GM12878 (cell line): ENCODE measurements around the gene TMEM120B. TPM values are rescaled to one million over a fixed set of nuclear protein-coding genes. Genes with fewer than 3 reads are reported as not detected.

Experiments used
- BHLHE40 ChIP-seq, 2 experiments: fragments of 450-650 bp in 1 of 2; IDR thresholded peaks; 2 replicates each; pipeline ENCODE4 v1.6.1; 2011 to 2017; ENCODE audit warnings: low read depth in 2 of 2, borderline replicate concordance in 1 of 2, improper control_type of control experiment in 1 of 2, low read length in 1 of 2, mild to moderate bottlenecking in 1 of 2
- DPF2 ChIP-seq: fragments of 450-650 bp; IDR thresholded peaks from 2 replicates; pipeline ENCODE4 v1.6.1; 2017; ENCODE audit warnings: mild to moderate bottlenecking
- RUNX3 ChIP-seq: IDR thresholded peaks from 2 replicates; pipeline ENCODE4 v1.6.1; 2012; ENCODE audit warnings: low read length, inconsistent platforms
- SMAD1 ChIP-seq: fragments of 450-650 bp; IDR thresholded peaks from 2 replicates; pipeline ENCODE4 v1.6.1; 2018; ENCODE audit warnings: mild to moderate bottlenecking, low read depth; ENCODE audit not compliant: partially characterized antibody
- polyA plus RNA-seq, 11 experiments: library from polyadenylated mRNA; depleted of rRNA in 4 of 11; unstranded in 6 of 11; stranded (reverse) in 5 of 11; fragments of >200 nt; fragmentation: Nextera tagmentation in 4 of 11; fragmentation: Illumina TruSeq in 1 of 11; extraction: Ambion mirVana in 4 of 11; extraction: Trizol in 1 of 11; gene quantifications; 1 replicate in 1 of 11; 2 replicates in 10 of 11; pipeline versions ENCODE4 v1.2.1 to v1.2.3, GENCODE V29; 2011 to 2016; ENCODE audit warnings: inconsistent platforms in 2 of 11, missing spikeins in 2 of 11, low read depth in 1 of 11
- total RNA-seq, 4 experiments: library from RNA; depleted of rRNA in 3 of 4; stranded (reverse); fragments of >200 nt in 3 of 4; fragmentation: Illumina TruSeq in 1 of 4; extraction: Trizol in 1 of 4; gene quantifications; 2 replicates each; pipeline versions ENCODE4 v1.2.1 to v1.2.3, GENCODE V29; 2013 to 2021
- TF ChIP-seq, protein P1 (sequence below): fragments of 450-650 bp; IDR thresholded peaks from 2 replicates; pipeline ENCODE4 v1.6.1; 2017; ENCODE audit warnings: mild to moderate bottlenecking, moderate library complexity
- TF ChIP-seq, protein P2 (sequence below): fragments of 450-650 bp; IDR thresholded peaks from 2 replicates; pipeline ENCODE4 v1.6.1; 2016; ENCODE audit warnings: mild to moderate bottlenecking, moderate library complexity, borderline replicate concordance

The TMEM120B gene
- total and polyA plus RNA-seq, 10 of the 15 experiments (the other 5 are each of a cell fraction or from before 2014, with no cell fraction given), result 4.0 to 26.2 (median 9.2) TPM

DNA sequence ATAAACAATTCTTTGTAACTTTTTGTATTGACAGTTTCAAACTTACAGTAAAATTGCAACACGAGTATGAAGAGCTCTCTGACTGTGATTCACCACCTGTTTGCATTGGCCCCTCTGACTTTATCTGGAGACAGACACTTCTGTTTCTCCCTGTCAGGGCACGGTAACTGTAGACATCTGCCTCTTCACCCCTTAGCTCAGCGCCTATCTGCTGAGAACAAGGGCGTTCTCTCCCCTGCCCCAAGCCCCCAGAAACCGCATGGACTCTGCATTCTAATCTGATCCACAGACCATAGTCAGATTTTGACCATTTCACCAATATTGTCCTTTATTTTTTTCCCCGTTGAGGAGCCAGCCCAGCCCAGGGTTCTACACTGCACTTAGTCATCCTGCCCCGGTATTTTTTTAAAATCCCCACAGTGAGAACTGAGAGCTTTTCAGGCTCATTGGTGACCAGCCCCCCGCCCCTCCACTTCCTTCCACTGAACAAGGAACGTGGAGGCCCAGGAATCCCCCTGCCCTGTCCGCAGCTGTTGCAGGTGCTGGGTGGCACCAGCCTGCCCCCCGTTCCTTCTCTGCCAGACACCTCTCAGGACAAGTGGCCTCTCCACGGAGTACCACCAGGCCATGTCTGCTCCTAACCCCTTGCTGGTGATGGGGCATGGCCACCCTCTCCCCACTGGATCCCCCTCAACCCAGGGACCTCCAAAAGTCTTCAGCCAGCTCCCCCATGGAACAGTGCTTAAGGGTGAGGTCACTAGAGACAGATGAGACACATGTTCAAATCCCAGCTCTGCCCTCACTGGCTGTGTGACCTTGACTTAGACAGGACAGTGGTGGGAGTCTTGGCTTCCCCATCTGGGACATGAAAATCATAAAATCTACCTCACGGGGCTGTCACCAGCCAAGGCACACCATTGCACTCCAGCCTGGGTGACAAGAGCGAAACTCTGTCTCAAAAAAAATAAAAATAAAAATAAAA lies 69.7 kb downstream of the TMEM120B start (continued):
- TF ChIP-seq, protein P1, sequence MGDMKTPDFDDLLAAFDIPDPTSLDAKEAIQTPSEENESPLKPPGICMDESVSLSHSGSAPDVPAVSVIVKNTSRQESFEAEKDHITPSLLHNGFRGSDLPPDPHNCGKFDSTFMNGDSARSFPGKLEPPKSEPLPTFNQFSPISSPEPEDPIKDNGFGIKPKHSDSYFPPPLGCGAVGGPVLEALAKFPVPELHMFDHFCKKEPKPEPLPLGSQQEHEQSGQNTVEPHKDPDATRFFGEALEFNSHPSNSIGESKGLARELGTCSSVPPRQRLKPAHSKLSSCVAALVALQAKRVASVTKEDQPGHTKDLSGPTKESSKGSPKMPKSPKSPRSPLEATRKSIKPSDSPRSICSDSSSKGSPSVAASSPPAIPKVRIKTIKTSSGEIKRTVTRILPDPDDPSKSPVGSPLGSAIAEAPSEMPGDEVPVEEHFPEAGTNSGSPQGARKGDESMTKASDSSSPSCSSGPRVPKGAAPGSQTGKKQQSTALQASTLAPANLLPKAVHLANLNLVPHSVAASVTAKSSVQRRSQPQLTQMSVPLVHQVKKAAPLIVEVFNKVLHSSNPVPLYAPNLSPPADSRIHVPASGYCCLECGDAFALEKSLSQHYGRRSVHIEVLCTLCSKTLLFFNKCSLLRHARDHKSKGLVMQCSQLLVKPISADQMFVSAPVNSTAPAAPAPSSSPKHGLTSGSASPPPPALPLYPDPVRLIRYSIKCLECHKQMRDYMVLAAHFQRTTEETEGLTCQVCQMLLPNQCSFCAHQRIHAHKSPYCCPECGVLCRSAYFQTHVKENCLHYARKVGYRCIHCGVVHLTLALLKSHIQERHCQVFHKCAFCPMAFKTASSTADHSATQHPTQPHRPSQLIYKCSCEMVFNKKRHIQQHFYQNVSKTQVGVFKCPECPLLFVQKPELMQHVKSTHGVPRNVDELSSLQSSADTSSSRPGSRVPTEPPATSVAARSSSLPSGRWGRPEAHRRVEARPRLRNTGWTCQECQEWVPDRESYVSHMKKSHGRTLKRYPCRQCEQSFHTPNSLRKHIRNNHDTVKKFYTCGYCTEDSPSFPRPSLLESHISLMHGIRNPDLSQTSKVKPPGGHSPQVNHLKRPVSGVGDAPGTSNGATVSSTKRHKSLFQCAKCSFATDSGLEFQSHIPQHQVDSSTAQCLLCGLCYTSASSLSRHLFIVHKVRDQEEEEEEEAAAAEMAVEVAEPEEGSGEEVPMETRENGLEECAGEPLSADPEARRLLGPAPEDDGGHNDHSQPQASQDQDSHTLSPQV, result no peak
- TF ChIP-seq, protein P2, sequence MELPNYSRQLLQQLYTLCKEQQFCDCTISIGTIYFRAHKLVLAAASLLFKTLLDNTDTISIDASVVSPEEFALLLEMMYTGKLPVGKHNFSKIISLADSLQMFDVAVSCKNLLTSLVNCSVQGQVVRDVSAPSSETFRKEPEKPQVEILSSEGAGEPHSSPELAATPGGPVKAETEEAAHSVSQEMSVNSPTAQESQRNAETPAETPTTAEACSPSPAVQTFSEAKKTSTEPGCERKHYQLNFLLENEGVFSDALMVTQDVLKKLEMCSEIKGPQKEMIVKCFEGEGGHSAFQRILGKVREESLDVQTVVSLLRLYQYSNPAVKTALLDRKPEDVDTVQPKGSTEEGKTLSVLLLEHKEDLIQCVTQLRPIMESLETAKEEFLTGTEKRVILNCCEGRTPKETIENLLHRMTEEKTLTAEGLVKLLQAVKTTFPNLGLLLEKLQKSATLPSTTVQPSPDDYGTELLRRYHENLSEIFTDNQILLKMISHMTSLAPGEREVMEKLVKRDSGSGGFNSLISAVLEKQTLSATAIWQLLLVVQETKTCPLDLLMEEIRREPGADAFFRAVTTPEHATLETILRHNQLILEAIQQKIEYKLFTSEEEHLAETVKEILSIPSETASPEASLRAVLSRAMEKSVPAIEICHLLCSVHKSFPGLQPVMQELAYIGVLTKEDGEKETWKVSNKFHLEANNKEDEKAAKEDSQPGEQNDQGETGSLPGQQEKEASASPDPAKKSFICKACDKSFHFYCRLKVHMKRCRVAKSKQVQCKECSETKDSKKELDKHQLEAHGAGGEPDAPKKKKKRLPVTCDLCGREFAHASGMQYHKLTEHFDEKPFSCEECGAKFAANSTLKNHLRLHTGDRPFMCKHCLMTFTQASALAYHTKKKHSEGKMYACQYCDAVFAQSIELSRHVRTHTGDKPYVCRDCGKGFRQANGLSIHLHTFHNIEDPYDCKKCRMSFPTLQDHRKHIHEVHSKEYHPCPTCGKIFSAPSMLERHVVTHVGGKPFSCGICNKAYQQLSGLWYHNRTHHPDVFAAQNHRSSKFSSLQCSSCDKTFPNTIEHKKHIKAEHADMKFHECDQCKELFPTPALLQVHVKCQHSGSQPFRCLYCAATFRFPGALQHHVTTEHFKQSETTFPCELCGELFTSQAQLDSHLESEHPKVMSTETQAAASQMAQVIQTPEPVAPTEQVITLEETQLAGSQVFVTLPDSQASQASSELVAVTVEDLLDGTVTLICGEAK, result no peak
- TF ChIP-seq SMAD1 (no peak), DPF2 (peak; percentile 72; the same call in 1 of the 2 replicates), BHLHE40 (IDR thresholded peaks at IDR 0.05; ENCODE audit: borderline replicate concordance in 1 of 2, low read depth in 2 of 2, low read length in 1 of 2) (peak; percentile 55 to 71; a peak in 3 of 4 replicates), RUNX3 (peak; percentile 70)
